Erythroblast (primary cell): ENCODE results near the gene ACVR1.

Experiments used
- GATA1 ChIP-seq: IDR thresholded peaks from 2 replicates; pipeline ENCODE4 v1.6.1; 2011; ENCODE audit warnings: low read depth, mild to moderate bottlenecking, control low read depth, low read length, moderate library complexity
- POLR2A ChIP-seq: IDR thresholded peaks from 2 replicates; pipeline ENCODE4 v1.6.1; 2011; ENCODE audit warnings: mild to moderate bottlenecking, low read length

DNA sequence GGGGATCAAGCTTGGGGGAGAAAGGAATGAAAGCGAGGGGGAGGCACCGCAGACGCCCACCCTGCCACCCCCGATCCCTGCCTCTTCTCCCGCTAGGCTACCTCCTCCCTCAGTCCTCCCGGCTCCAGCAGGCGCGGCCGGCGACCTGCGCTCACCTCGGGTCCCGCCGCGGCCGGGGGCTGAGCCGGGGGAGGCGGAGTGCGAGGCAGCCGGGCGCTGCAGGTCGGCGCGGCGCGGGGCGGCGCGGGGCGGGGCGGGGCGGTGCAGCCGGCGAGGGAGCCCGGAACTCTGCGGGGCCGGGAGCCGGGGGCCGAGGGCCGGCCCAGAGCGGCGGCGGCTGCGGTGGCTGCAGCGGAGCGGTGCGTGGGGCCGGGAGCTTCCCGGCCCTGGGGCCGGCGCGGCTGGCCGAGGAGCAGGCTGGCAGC, 477 bp downstream of the ACVR1 start:
- TF ChIP-seq POLR2A (no peak), GATA1 (no peak)
